ENCODE results near the gene MIDN. TPM values are rescaled to one million over a fixed set of nuclear protein-coding genes. Genes with fewer than 3 reads are reported as not detected.
"Not testable (repeated sequence)": the region's sequence is repeated elsewhere in the genome, so short reads cannot be mapped to it uniquely, and the experiment has no call there.

The MIDN gene
- total RNA-seq, 2 experiments from 2014 or later: 58.0 to 65.7 TPM

DNA sequence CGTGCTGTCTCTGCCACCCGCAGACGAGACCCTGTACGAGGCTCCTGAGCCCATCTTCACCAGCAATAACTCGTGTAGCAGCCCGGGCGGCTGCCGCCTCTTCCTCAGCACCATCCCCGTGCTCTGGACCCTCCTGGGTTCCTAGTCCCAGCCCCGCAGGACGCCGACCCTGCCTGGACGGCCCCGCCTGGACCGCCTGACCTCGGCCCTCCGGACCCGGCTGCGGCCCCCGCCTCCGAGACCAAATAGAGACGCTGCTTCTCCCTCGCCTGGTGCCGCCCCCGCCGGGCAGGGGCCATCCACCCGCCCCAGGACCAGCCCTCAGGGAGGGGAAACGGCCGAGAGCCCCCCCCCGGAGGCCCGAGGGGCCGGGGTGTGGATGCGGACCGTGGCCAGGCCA is 51.4 kb downstream of the MIDN start:
- Mint-ChIP-seq H3K4me1 (peaks cover under 1% of the 10 kb centered on the region), H3K4me3 (no peak overlapping the region)
- CTCF ChIA-PET: no interaction called here

GRCh38 chr19:1300744-1301490 is 52.5 kb downstream of the MIDN start:
- Mint-ChIP-seq H3K27ac (no peak overlapping the region), H3K36me3 (ENCODE audit: low read depth) (no peaks in the 10 kb centered on the region), H3K27me3 (no peaks in the 10 kb centered on the region), H3K4me1 (no peaks in the 10 kb centered on the region), H3K9me3 (no peaks in the 10 kb centered on the region), H3K4me3 (no peak overlapping the region)
- DNase-seq: no peak
- ChIA-PET POLR2A (no interaction called here), CTCF (no interaction called here)

More for the DNA sequence above, 51.4 kb downstream of the MIDN start:
- Mint-ChIP-seq H3K9me3 (no peaks in the 10 kb centered on the region), H3K36me3 (ENCODE audit: low read depth) (no peaks in the 10 kb centered on the region), H3K27ac (no peak overlapping the region), H3K27me3 (peaks cover 3% of the 10 kb centered on the region)
- POLR2A ChIA-PET: no interaction called here
- no peak for DNase-seq

DNA sequence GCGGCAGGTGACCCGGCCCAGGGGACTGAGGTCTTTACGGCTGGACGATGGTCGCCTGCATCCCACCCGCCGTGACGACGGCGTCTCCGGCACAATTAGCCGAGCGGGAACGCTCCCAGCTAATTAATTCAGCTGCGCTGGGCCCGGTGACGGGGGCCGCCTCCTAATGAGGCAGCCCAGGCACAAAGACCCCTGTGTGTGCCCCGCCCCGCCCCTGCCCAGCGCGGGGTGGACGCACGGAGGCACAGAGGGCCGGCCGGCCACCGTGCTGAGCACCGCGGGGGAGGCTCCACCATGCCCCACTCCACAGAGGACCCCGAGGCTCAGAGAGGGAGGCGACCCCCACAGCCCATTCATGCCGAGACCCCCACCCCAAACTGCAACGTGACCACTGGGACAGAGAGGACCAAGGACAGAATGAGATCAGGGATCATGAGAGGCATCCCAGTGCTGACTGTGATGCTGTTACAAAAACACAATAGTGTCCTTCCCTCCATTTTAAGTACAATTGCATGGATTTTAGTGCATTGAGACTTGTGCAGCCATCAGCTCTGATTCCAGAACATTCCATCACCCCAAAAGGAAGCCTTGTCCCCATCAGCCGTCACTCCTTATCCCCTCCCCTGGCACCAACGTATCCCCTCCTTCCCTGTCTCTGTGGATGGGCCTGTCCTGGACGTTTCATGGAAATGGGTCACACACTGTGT is 54.3 kb downstream of the MIDN start:
- no peaks in the 10 kb centered on the region for H3K36me3 Mint-ChIP-seq (ENCODE audit: low read depth)
- CTCF ChIA-PET: interaction anchor here (1.2 kb wide), 1 partner anchor 58 kb away, joined by 4 read pairs; no protein-coding TSS in a partner anchor
- POLR2A ChIA-PET: no interaction called here
- DNase-seq: no peak
- no peak overlapping the region for H3K27ac Mint-ChIP-seq
- no peak overlapping the region for H3K4me3 Mint-ChIP-seq
- H3K9me3 Mint-ChIP-seq: no peaks in the 10 kb centered on the region
- no peaks in the 10 kb centered on the region for H3K4me1 Mint-ChIP-seq
- H3K27me3 Mint-ChIP-seq: no peaks in the 10 kb centered on the region

DNA sequence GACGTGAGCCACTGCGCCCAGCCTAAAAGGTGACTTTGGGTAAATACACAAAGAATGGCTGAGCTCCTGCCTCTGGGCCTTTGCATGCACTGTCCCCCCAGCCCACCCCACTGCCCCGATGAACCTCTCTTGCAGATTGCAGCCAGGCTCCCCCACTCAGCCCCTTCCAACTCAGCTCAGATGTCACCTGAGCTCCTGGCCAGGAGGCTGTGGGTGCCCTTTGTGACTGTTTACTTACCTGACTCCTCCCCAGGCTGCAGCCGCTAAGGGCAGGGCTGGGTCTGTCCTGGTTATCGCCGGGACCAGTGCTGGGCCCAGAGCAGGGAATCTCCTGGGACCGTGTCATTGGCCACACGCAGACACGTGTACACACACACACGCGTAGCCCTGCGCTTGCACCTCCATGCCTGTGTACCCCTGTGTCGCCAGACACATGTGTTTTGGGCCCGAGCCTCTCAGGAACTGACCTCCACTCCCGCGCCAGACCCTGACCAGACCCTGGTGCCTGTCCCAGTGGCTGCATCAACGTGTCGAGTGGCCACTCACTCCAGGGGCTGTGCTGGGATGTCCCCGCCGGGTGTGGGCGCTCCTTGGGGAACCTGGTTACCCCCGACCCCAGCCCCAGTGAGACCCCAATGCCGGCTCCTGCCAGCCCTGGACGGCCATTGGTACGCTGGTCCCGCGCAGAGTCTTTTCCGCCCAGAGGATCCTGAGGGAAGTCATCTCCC is 56.0 kb downstream of the MIDN start:
- CTCF ChIA-PET: interaction anchor here (0.6 kb wide), 1 partner anchor 1840 kb away, joined by 3 read pairs; no protein-coding TSS in a partner anchor
- DNase-seq: no peak
- H3K4me3 Mint-ChIP-seq: no peak overlapping the region
- H3K27ac Mint-ChIP-seq: no peak overlapping the region
- H3K36me3 Mint-ChIP-seq (ENCODE audit: low read depth): no peaks in the 10 kb centered on the region
- no peaks in the 10 kb centered on the region for H3K9me3 Mint-ChIP-seq
- no peaks in the 10 kb centered on the region for H3K4me1 Mint-ChIP-seq
- POLR2A ChIA-PET: no interaction called here
- H3K27me3 Mint-ChIP-seq: no peaks in the 10 kb centered on the region

DNA sequence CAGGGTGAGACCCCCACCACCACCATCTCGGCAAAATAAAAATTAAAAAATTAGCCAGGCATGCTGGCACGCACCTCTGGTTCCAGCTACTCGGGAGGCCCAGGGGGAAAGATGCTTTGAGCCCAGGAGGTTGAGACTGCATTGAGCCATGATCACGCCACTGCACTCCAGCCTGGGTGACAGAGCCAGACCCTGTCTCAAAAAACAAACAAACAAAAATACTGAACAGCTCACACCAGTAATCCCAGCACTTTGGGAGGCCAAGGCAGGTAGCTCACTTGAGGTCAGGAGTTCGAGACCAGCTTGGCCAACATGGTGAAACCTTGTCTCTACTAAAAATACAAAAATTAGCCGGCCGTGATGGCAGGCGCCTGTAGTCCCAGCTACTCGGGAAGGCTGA is 57.0 kb downstream of the MIDN start:
- CTCF ChIA-PET: interaction anchor here (0.7 kb wide), 1 partner anchor 10 kb away, joined by 3 read pairs; no protein-coding TSS in a partner anchor
- POLR2A ChIA-PET; H3K4me1 Mint-ChIP-seq; H3K27me3 Mint-ChIP-seq; H3K9me3 Mint-ChIP-seq; DNase-seq; H3K36me3 Mint-ChIP-seq (ENCODE audit: low read depth); H3K27ac Mint-ChIP-seq; H3K4me3 Mint-ChIP-seq: not testable (repeated sequence)

GRCh38 chr19:1307320-1307719 is 58.9 kb downstream of the MIDN start:
- ChIA-PET POLR2A (no interaction called here), CTCF (no interaction called here)
- DNase-seq: no peak
- Mint-ChIP-seq H3K4me3 (no peak overlapping the region), H3K36me3 (ENCODE audit: low read depth) (no peaks in the 10 kb centered on the region), H3K27ac (no peak overlapping the region), H3K9me3 (no peaks in the 10 kb centered on the region), H3K4me1 (no peaks in the 10 kb centered on the region), H3K27me3 (no peaks in the 10 kb centered on the region)

GRCh38 chr19:1307755-1308303 is 59.4 kb downstream of the MIDN start:
- CTCF ChIA-PET: no interaction called here
- DNase-seq: no peak
- Mint-ChIP-seq H3K4me1 (no peaks in the 10 kb centered on the region), H3K27me3 (no peaks in the 10 kb centered on the region), H3K36me3 (ENCODE audit: low read depth) (no peaks in the 10 kb centered on the region), H3K4me3 (no peak overlapping the region), H3K9me3 (no peaks in the 10 kb centered on the region), H3K27ac (no peak overlapping the region)
- POLR2A ChIA-PET: no interaction called here

GRCh38 chr19:1308718-1309117 is 60.3 kb downstream of the MIDN start:
- no peaks in the 10 kb centered on the region for H3K4me1 Mint-ChIP-seq
- no peaks in the 10 kb centered on the region for H3K36me3 Mint-ChIP-seq (ENCODE audit: low read depth)
- DNase-seq: no peak
- no peaks in the 10 kb centered on the region for H3K27me3 Mint-ChIP-seq
- no peak overlapping the region for H3K4me3 Mint-ChIP-seq
- CTCF ChIA-PET: interaction anchor here (1.2 kb wide), 1 partner anchor 29 kb away, joined by 3 read pairs; no protein-coding TSS in a partner anchor
- POLR2A ChIA-PET: interaction anchor here (0.7 kb wide), 1 partner anchor 13 kb away, joined by 4 read pairs; no protein-coding TSS in a partner anchor
- no peak overlapping the region for H3K27ac Mint-ChIP-seq
- H3K9me3 Mint-ChIP-seq: no peaks in the 10 kb centered on the region

Other genes starting within 250 kb of the MIDN start
- not detected for gene GRIN3B, start 248.2 kb upstream of the MIDN start, total RNA-seq
- 100 to 1,000 TPM; 183 to 195 TPM for gene TMEM259, start 227.5 kb upstream of the MIDN start, total RNA-seq
- gene RNU6-2, start 227.1 kb upstream of the MIDN start, total RNA-seq: not detected
- 100 to 1,000 TPM; 558 to 580 TPM for gene CNN2, start 222.0 kb upstream of the MIDN start, total RNA-seq
- 10 to 100 TPM; 75.9 to 87.5 TPM for gene ABCA7, start 208.5 kb upstream of the MIDN start, total RNA-seq
- gene ARHGAP45, start 181.4 kb upstream of the MIDN start, total RNA-seq: 100 to 1,000 TPM; 487 to 570 TPM
- 100 to 1,000 TPM; 120 to 133 TPM for gene POLR2E, start 153.2 kb upstream of the MIDN start, total RNA-seq
- gene GPX4, start 144.6 kb upstream of the MIDN start, total RNA-seq: 100 to 1,000 TPM; 106 to 114 TPM
- gene SBNO2, start 74.3 kb upstream of the MIDN start, total RNA-seq: 10 to 100 TPM; 84.7 to 91.7 TPM
- 10 to 100 TPM; 71.7 to 82.0 TPM for gene STK11, start 42.8 kb upstream of the MIDN start, total RNA-seq
- not detected for gene CBARP, start 10.6 kb upstream of the MIDN start, total RNA-seq
- gene ATP5F1D, start 6.8 kb upstream of the MIDN start, total RNA-seq: 100 to 1,000 TPM; 151 to 166 TPM
- gene CIRBP, start 20.7 kb downstream of the MIDN start, total RNA-seq: 100 to 1,000 TPM; 169 to 224 TPM
- 10 to 100 TPM; 47.8 to 51.5 TPM for gene FAM174C, start 26.9 kb downstream of the MIDN start, total RNA-seq
- gene EFNA2, start 37.3 kb downstream of the MIDN start, total RNA-seq: not detected
- 100 to 1,000 TPM in 1 of 2 experiments, 10 to 100 TPM in 1; 99.3 to 103 TPM for gene NDUFS7, start 135.3 kb downstream of the MIDN start, total RNA-seq
- gene GAMT, start 153.0 kb downstream of the MIDN start, total RNA-seq: 10 to 100 TPM; 23.0 to 25.9 TPM
- 100 to 1,000 TPM; 235 to 241 TPM for gene DAZAP1, start 159.0 kb downstream of the MIDN start, total RNA-seq
- gene RPS15, start 189.8 kb downstream of the MIDN start, total RNA-seq: 1,000 to 10,000 TPM; 1,158 to 1,387 TPM
- gene APC2, start 201.5 kb downstream of the MIDN start, total RNA-seq: under 1 TPM; 0.02 to 0.10 TPM
- 10 to 100 TPM; 33.2 to 40.7 TPM for gene C19orf25, start 230.6 kb downstream of the MIDN start, total RNA-seq
- 1 to 10 TPM; 3.8 to 4.4 TPM for gene PCSK4, start 241.8 kb downstream of the MIDN start, total RNA-seq
- 1 to 10 TPM; 1.6 to 1.8 TPM for gene REEP6, start 242.6 kb downstream of the MIDN start, total RNA-seq